HG02981 (cell line): ENCODE measurements around the gene NSUN5.
"Not testable (repeated sequence)": the region's sequence is repeated elsewhere in the genome, so short reads cannot be mapped to it uniquely, and the experiment has no call there.

Experiments
- ATAC-seq: cut with Tn5 transposase; IDR thresholded peaks from one replicate; pipeline ENCODE4 v1.9.1; 2021; ENCODE audit warnings: mild to moderate bottlenecking, moderate library complexity; ENCODE audit not compliant: unreplicated experiment

The NSUN5 gene

DNA sequence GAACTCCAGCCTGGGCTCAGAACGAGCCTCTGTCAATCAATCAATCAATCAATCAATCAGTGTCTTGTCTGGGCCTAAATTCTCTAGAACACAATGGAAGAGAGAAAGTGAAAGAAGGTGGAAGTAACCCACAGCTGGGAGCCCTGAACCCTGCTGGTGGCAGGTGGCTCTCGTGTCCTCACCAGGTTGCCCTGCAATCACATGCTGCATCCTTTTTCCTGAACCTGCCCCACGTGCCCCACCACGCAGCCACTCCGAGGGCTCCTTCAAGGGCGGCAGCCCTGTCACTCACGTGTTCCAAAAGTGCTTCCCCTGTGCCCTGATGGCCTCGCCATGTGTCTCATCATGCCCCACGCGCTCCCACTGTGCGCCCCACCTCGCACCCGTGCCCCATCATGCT is 18.8 kb upstream of the NSUN5 start:
- ATAC-seq: not testable (repeated sequence)

DNA sequence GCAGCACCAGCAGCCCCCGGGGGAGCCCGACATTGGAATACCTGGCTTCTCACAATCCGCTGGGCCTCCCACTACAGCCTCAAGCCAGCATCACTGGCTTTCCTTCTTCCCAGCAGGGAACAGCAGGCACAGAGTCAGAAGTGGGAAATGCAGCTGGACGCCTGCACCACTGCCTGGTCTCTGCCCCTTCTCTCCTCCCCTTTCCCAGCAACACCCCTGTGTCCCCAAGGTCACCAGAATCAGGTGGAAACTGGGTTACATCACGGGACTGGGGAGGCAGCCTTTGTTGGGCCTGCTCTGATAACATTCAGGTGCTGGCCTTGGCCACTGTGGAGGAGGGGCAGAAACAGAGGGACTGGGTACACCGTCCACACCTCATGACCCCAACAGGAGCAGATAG is 16.8 kb upstream of the NSUN5 start:
- ATAC-seq: not testable (repeated sequence)

DNA sequence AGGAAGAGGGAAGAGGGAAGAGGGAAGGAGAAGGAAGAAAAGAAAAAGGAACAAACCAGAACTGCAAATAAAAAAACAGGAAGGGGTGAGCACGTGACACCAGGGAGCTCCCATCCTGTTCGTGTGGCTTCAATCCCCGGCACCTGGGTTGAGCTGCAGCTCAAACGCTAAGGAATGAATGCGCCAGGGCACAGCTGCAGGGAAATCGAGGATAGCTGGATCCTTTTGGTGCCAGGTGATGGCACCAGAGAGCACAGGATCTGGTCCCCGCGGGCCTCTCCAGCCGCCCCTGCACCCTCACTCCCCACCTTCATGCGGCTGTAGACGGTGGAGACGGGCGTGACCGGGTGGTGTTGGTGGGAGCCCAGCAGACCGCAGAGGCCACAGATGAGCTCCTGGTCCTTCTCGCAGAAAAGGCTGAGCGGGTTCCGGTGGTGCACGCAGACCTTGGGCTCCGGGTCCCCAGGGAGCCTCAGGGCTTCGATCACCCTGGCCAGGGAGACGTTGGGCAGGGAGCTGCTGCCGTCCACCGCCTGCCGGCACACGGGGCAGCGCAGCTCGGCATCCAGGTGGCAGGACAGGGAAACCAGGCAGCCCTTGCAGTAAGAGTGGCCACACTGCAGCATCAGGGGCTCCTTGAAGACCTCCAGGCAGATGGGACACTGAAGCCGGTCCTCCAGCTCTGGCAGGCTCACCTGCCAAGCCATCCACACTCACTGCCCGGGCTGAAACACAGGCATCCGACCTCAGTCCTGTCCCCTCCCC is 15.6 kb upstream of the NSUN5 start:
- ATAC-seq: not testable (repeated sequence)

DNA sequence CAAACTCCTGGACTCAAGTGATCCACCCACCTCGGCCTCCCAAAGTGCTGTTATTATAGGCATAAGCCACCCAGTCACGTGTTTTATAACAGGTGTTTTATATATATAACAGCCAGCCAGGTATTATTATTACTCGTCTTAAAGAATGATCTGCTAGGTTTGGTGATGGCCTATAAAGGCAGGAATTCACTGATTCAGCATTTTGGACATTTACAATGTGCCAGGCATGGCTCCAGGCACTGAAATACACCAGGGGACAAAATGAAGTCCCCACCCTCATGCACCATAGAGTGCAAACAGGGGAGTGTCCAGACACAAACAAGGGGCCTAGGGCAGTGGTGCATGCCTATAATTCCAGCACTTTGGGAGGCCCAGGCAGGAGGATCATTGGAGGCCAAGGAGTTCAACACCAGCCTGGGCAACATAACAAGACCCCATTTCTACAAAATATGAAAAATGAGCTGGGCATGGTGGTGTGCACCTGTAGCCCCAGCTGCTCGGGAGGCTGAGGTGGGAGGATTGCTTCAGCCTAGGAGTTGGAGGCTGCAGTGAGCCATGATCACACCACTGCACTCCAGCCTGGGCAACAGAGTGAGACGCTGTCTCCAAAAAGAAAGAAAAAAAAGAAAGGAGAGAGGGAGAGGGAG is 14.9 kb upstream of the NSUN5 start:
- not testable (repeated sequence) for ATAC-seq

DNA sequence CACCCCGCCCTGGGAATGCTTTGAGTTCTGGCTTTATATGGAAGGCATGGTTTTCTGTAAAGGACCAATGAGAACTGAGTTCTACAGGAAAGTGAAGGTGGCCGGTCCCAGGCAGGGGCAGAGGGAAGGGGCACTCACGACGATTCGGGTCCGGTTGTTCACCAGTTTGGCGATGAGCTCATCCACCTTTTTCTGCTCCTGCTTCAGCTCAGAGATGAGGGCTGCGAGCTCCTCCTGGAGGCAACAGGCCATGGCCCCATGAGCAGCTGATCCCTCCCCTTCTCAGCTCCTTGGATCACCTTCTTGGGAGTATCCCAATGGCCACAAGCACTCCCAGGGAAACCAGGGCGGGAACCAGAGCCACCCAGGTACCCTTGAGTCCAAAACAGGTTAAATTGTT is 11.4 kb upstream of the NSUN5 start:
- ATAC-seq: not testable (repeated sequence)

DNA sequence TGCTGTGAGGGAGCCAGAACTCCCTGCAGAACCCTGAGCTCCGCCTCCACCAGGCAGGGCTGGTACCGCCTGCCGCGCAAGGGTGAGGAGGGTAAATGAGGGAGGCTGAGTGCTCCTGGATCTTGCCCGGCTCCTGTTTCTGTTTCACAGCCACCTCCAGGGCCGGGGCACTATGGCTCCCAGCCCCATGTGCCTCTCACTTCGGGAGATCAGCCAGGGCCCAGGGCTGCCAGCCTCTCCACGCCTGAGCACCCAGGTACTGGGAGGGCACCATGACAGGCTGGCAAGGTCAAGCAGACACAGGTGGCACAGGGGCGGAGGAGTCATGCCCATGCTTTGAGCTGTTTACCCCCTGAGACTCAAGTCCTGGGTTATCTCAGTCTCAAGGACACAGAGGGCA is 10.9 kb upstream of the NSUN5 start:
- ATAC-seq: not testable (repeated sequence)

DNA sequence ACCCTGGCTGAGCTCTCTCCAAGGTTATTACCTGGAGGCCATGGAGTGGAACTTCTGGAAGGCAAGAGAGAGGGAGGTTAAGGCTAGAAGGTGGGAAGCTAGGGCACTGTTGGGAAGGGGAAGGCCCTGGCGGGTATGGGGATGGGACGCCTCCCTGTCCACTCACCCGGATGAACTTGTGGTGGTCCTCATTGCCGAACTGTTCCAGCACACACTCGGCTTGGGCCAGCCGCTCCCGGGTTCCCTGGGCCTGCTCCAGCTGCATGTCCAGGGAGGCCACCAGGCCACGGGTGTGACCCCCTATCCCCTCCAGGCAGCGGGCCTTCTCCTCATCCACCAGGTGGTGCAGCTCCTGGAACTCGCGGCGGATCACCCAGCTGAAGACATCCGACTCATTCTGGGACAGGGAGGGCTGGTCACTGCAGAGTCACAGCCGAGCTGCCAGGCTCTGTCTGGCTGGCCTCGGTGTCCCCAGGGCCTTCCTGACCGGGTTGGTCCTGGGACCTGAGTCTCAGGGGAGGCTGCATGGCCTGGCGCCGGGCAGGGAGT is 10.1 kb upstream of the NSUN5 start:
- ATAC-seq: not testable (repeated sequence)

DNA sequence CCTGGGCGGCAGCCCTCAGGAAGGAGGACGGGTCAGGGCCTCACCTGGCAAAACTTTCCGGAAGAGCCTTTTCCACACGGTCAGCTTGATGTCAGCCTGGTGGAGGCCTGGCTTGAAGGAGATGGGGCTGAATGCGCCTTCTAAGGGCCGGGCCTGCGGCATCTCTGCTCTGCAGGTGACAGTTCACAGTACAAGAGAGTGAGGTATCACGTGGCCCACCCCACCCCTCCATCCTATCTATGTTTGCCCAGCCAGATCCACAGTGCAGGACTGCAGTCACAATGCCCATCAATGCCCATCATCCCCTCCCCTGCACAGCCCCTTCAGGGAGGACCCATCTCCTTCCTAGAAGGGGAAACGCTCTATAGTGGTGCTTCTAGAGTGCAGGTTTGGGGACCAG is 7.9 kb upstream of the NSUN5 start:
- no peak for ATAC-seq

DNA sequence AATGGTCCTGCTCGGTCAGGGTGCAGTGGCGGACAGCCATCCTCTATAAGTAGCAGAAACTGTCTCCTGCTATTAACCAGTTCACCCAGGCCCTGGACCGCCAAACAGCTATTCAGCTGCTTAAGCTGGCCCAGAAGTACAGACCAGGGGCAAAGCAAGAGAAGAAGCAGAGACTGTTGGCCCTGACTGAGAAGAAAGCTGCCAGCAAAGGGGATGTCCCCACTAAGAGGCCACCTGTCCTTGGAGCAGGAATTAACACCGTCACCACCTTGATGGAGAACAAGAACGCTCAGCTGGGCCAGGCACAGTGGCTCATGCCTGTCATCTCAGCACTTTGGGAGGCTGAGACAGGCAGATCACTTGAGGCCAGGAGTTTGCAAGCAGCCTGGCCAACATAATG is 5.6 kb upstream of the NSUN5 start:
- ATAC-seq: no peak

DNA sequence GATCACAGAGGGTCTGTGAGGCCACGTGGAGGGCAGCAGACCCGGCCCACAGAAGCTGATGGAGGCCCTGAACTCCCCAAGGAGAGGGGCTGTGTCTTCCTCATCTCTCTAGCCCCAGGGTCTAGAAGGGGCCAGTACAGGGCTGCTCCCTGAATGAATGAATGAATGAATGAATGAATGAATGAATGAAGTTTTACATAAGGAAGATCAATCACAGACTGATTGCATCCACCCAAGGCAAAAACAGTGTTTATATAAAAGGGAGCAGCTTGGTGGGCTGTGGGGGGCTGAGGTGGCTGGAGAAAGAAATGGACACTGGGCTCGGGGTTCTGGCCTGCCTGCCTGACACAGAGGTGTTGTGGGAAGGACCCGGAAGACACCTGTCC is 4.9 kb upstream of the NSUN5 start:
- ATAC-seq: no peak

DNA sequence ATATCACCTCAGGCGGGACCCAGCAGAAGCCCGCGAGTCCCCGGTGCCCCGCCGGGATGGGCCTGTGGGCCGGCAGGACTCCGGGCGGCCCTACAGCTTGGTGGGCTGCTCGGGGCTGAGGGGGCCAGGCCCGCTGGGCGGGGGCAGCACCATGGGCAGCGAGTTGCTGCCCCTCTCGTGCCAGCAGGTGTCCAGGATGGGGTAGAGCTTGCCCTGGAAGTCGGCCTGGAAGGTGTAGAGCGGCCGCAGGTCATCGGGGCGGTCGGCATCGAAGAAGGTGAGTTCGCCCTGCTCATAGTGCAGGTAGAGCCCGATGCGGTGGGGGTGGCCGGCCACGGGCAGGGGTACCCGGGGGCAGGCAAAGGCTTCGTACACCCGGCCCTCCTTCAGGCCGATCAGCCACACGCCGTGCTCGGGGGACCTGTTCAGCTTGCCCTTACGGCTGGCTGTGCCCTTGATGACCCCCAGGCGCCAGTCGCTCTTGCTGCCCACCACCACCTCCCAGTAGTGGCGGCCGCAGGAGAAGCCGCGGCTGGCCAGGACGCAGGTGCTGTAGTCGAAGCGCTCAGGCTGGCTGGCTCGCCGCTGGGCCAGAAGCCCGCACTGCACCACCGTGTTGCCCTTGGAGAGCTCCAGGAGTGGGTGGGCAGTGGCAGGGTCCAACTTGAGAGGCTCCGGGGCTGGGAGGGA is 4.3 kb upstream of the NSUN5 start:
- ATAC-seq: no peak

DNA sequence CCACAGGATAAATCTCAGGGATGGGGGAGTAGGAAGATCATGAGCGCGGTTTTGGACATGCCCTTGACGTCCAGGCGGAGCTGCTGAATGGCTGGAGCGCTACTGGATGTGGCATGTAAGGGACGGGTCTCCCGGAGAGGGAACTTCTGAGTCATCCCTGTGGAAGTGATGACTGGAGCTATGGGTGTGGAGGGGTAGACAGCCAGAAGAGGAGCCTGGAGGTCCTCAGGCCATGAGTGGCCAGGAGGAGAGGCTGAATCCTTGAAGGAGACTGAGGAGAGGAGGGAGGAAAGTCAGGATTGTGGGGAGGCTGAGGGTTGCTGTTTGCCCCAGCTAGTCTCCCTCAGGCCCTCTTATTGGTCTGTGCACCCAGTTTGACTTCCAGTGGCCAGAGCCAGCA is 2.8 kb upstream of the NSUN5 start:
- ATAC-seq: not testable (repeated sequence)

DNA sequence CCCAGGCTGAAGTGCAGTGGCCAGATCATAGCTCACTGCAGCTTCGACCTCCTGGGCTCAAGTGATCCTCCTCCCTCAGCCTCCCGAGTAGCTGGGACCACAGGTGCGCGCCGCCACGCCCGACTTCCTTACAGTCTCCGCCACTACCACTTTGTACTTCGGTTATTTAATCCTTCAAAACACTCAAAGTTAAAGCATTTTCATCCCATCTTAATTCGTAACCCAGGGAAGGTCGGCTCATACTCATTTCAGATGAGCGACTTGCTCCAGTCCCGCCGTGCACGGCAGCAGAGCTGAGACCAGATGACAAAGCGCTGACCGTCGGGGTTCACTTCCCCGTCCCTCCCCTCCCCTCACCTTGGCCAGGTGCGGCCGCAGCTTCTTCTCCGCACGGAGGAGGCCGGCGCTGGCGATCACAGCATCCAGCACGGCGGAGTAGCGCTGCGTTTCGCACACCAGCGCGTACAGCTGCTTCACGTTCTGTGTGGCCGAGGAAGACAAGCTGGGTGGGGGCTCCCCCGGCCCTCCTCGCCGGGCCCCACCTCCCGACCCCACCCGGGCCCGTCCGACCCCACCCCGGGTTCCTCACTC is 457 bp downstream of the NSUN5 start:
- ATAC-seq: peak; percentile 44

DNA sequence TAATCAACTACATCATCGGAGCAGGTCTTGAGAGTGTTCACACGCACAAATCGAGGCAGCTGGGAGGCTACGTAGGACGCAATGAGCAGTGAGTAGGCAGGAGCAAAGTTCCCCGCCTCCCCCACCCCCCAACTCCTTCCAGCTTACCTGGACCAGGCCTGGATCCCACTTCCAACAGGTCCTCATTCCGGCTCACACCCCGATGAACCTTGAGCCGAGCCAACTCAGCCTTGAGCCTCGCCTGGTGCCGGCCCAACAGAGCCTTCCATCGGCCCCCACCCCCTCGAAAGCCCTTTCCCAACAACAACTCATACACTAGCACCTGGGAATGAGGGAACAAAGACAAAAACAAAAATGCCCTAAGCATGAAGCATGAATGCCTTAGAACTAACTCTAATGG is 1.2 kb downstream of the NSUN5 start:
- no peak for ATAC-seq

DNA sequence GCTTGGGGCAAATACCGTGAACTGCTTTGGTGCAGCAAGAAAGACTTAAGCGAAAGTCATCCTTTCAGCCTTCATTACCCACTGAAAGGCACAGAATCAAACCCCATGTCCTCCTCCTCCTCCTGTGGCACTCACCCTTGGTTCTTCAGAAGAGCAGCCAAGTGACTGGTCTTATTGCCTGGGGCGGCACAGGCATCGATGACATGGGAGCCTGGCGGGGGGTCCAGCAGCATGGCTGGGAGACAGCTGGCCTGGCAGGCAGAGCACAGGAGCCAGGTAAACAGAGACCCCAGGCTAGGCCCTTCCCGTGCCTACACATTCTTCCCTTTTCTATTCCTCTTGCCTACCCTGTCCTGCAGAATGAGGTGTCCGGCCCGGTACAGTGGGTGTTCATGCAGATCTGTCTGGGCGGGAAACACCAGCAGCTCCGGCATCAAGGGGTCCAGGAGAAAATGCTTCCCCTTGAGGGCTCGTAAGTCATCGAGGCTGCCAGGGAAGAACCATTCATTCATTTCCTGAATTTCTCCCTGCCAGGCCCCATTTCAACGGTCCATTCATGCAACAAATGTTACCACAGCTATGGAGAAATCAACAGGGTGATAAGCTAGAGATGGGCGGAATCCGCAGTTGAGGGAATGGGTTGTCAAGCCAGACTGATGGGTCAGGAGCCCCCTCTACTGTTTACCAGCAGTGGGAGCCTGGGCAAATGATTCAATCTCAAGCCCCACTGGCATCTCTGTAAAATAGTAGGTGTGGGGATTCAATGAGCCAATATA is 3.8 kb downstream of the NSUN5 start:
- ATAC-seq: not testable (repeated sequence)

DNA sequence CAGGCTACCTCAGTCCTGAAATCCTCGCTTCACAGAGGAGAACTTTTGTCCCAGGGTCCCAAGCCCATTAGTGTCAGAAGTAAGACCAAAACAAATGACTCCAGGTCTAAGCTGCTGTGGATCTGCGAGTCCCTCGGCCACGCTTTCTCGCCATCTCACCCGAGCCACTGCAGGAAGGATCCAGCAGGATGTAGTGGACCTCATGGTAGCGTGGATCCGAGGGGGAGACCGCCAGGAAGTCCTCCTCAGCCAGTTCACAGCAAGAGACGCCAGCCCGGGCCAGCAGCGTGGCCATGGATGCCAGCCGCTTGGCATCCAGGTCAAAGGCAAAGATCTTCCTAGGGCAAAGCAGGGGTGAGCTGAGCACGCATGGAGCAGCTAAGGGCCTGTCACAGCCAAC is 4.6 kb downstream of the NSUN5 start:
- no peak for ATAC-seq

DNA sequence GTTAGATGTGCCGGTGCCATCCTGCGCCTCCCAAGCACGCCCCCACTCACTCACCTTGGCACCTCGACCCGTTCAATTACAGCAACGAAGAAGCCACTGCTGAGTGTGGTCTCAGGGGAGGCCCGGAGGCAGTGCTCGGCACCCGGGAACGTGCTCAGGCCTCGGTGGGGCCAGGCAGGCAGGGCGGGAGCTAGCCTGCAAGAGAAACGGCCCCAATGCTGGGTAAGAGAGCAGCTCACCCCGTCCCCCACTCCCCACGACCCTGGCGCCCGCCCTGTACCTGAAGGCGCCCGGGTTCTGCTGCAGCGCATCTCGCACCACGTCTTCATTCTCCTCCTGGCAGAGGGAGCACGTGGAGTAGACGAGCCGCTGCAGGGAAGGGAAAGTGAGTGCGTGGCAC is 5.1 kb downstream of the NSUN5 start:
- no peak for ATAC-seq

DNA sequence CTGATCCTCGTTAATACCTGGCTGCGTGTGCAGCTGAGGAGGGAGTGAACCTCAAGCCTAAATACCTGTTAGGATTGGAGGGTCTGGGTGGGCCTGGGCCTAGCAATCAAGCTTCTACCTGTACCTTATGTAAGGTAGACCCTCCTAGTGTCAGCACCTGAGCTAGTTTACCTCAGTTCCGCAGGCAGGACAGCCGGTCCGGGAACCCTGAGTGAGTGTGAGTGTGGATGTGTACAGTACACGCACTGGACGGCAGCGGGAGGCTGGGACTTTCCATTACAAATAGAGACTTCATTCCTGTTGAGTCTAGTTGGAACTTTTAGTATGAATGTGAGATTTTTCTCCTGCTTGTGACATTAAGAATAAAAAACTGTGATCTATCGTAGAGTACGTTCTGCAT is 5.8 kb downstream of the NSUN5 start:
- ATAC-seq: not testable (repeated sequence)

DNA sequence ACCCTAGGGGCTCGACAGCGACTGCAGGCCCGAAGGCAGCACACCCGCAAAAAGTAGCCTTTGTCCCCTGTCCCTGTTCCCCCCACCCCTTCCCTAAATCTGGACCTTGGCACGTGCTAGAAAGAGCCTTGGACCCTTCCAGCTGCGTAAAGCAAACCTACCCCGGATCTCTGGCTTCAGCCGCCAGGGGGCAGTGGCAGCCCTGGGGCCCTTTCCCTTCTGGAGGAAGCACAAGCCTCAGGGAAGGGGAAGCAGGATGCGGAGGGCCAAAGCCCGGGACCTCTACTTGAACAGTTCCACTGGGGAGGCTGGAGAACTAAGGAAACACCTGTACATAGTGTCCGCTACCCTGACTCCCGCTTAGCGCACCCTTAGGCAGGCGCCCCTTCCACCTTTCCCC is 7.5 kb downstream of the NSUN5 start:
- ATAC-seq: not testable (repeated sequence)

DNA sequence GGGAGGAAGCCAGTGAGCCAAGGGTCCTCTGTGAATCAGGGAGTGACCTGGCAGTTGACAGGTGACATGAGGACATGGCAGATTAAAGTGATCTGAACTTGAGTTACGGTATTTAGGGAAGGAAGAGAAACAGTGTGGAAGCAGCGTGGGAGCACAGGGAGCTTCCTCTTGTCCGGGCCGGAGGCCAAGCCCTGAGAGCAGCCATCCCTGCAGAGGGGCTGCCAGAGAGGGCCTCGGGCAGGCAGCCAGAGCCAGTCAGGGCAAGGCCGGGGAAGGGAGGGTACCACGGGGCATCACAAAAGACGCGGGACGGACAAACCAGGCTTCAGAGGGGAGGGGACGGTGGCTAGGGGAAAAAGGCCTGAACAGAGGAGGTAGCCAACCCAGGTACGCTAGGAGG is 8.8 kb downstream of the NSUN5 start:
- not testable (repeated sequence) for ATAC-seq

DNA sequence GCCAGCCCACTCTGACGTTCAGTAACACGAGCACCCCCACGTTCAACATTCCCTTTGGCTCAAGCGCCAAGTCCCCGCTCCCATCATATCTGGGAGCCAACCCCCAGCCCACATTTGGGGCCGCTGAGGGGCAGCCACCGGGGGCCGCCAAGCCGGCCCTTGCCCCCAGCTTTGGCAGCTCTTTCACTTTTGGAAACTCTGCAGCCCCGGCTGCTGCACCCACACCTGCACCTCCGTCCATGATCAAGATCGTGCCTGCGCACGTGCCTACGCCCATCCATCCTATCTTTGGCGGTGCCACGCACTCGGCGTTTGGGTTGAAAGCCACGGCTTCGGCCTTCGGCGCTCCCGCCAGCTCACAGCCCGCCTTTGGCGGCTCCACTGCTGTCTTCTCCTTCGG is 10.9 kb downstream of the NSUN5 start:
- not testable (repeated sequence) for ATAC-seq
